Keratinocyte (primary cell): Measurements from ENCODE around the gene GPR153. TPM values are rescaled to one million over a fixed set of nuclear protein-coding genes. Genes with fewer than 3 reads are reported as not detected.

Experiments
- DNase-seq: peaks from one replicate; pipeline ENCODE4 v3.0.0-alpha.2; 2011; ENCODE audit warnings: low read depth, missing footprints, low spot score
- FAIRE-seq: peaks from 2 replicates; lab custom pipeline; 2011; peaks lifted over from hg19 to GRCh38; lab: Jason Lieb, UNC
- H2AFZ ChIP-seq: 2 replicates; pipeline ENCODE4 v1.6.0; 2012; ENCODE audit warnings: low read length, control low read depth, inconsistent platforms; ENCODE audit not compliant: control insufficient read depth
- H3K27ac ChIP-seq: 2 replicates; pipeline ENCODE4 v1.5.1; 2011; ENCODE audit warnings: low read length; ENCODE audit not compliant: control insufficient read depth, insufficient read depth
- H3K27me3 ChIP-seq: 3 replicates; pipeline ENCODE4 v1.6.0; 2011; ENCODE audit warnings: low read length; ENCODE audit not compliant: control insufficient read depth, insufficient read depth; ENCODE audit errors: extremely low read depth
- H3K36me3 ChIP-seq, 2 experiments: 2 replicates in 1 of 2; 3 replicates in 1 of 2; pipeline ENCODE4 v1.5.1; 2011; ENCODE audit warnings: low read length in 2 of 2, mild to moderate bottlenecking in 1 of 2; ENCODE audit not compliant: control insufficient read depth in 2 of 2, insufficient read depth in 2 of 2; ENCODE audit errors: extremely low read depth in 1 of 2
- H3K4me1 ChIP-seq: 3 replicates; pipeline ENCODE4 v1.5.1; 2011; ENCODE audit warnings: low read length; ENCODE audit not compliant: control insufficient read depth, insufficient read depth; ENCODE audit errors: extremely low read depth
- H3K4me2 ChIP-seq: 3 replicates; pipeline ENCODE4 v1.6.0; 2011; ENCODE audit warnings: low read depth, low read length; ENCODE audit not compliant: control insufficient read depth, insufficient read depth; ENCODE audit errors: extremely low read depth
- H3K4me3 ChIP-seq, 3 experiments: fragments of 200-600 bp in 1 of 3; sonication (generic) in 1 of 3; 2 replicates in 2 of 3; 3 replicates in 1 of 3; pipeline ENCODE4 v1.5.1; 2011 to 2016; ENCODE audit warnings: low read length in 3 of 3, mild to moderate bottlenecking in 3 of 3, control low read depth in 2 of 3, inconsistent platforms in 1 of 3, low read depth in 1 of 3, mixed read lengths in 1 of 3, mixed run types in 1 of 3, moderate library complexity in 1 of 3; ENCODE audit not compliant: control insufficient read depth in 2 of 3, insufficient read depth in 2 of 3; ENCODE audit errors: extremely low read depth in 1 of 3
- H3K79me2 ChIP-seq: 2 replicates; pipeline ENCODE4 v1.6.0; 2012; ENCODE audit warnings: low read length; ENCODE audit not compliant: control insufficient read depth, insufficient read depth
- H3K9ac ChIP-seq: 3 replicates; pipeline ENCODE4 v1.6.0; 2011; ENCODE audit warnings: low read length; ENCODE audit not compliant: control insufficient read depth, insufficient read depth; ENCODE audit errors: extremely low read depth
- H3K9me1 ChIP-seq: 3 replicates; pipeline ENCODE4 v1.6.0; 2011; ENCODE audit warnings: low read length; ENCODE audit not compliant: control insufficient read depth, insufficient read depth; ENCODE audit errors: extremely low read depth
- H3K9me3 ChIP-seq: 2 replicates; pipeline ENCODE4 v1.5.1; 2012; ENCODE audit warnings: low read depth, low read length; ENCODE audit not compliant: control insufficient read depth
- H4K20me1 ChIP-seq: 3 replicates; pipeline ENCODE4 v1.6.0; 2011; ENCODE audit warnings: low read length; ENCODE audit not compliant: control insufficient read depth, insufficient read depth; ENCODE audit errors: extremely low read depth
- CTCF ChIP-seq, 3 experiments: IDR thresholded peaks in 1 of 3; conservative IDR thresholded peaks in 1 of 3; optimal IDR thresholded peaks in 1 of 3; 2 replicates in 2 of 3; 3 replicates in 1 of 3; pipeline versions ENCODE3 to v1.5.1; 2011; ENCODE audit warnings: low read length in 3 of 3, mild to moderate bottlenecking in 3 of 3, moderate library complexity in 2 of 3, control low read depth in 1 of 3, inconsistent platforms in 1 of 3; ENCODE audit not compliant: insufficient read depth in 2 of 3; ENCODE audit errors: extremely low read depth in 1 of 3
- EZH2 ChIP-seq: IDR thresholded peaks from one replicate; pipeline ENCODE4 v1.6.1; 2012; ENCODE audit warnings: inconsistent platforms, mild to moderate bottlenecking, low read length, moderate library complexity
- dilution Hi-C: fragments of 300-500 bp; cut with MboI; formaldehyde crosslinking; loops from one replicate; pipeline ENCODE4 v1.7.0; 2020; ENCODE audit warnings: low sequenced_read_pairs; ENCODE audit not compliant: extremely low pct_ligation_motif_present
- polyA plus RNA-seq, 5 experiments: library from polyadenylated mRNA; depleted of rRNA in 3 of 5; stranded (reverse) in 3 of 5; stranded (forward) in 1 of 5; unstranded in 1 of 5; fragments of >200 nt; gene quantifications; 1 replicate in 1 of 5; 2 replicates in 3 of 5; 3 replicates in 1 of 5; pipeline versions ENCODE4 v1.2.1 to v1.2.3, GENCODE V29; 2011 to 2012; ENCODE audit warnings: missing spikeins in 2 of 5, low read depth in 1 of 5, low replicate concordance in 1 of 5

The GPR153 gene
- polyA plus RNA-seq, 1 donor (not counting 4 experiments of a cell fraction or from before 2014, with no cell fraction given): 7.2 TPM

GRCh38 chr1:6199298-6200187 lies 61.4 kb downstream of the GPR153 start, which contains the start of gene RPL22:
TSS of gene RPL22 (minus strand) at chr1:6199595. CDS start at chr1:6199573, 22 bp downstream.
- Histone ChIP-seq H3K9me3 (no peaks in the 10 kb centered on the region), H3K27me3 (no peaks in the 10 kb centered on the region), H3K79me2 (peaks cover 46% of the 10 kb centered on the region), H3K27ac (peak within 1 kb of the TSS; percentile 93), H3K4me1 (peaks cover 19% of the 10 kb centered on the region), H2AFZ (peak within 1 kb of the TSS; percentile 80), H3K4me2 (peak within 1 kb of the TSS; percentile 97), H4K20me1 (peaks cover 7% of the 10 kb centered on the region), H3K9me1 (peaks cover 3% of the 10 kb centered on the region), H3K36me3 (peaks cover 14 to 16% of the 10 kb centered on the region in 2 experiments), H3K4me3 (peak within 1 kb of the TSS; percentile 93 to 99 (median 98)), H3K9ac (peak within 1 kb of the TSS; percentile 99)
- TF ChIP-seq EZH2 (no peak), CTCF (optimal IDR thresholded peaks at IDR 0.05 in 1 of 3, IDR thresholded peaks at IDR 0.05 in 1 of 3, conservative IDR thresholded peaks at IDR 0.05 in 1 of 3; ENCODE audit: extremely low read depth in 1 of 3, insufficient read depth in 2 of 3, low read length in 3 of 3) (no peak)
- dilution Hi-C loops: no loop called here
- DNase-seq (peak; percentile 87), FAIRE-seq (peak; percentile 73)

- DNase-seq: no peak
- peaks cover 53% of the 10 kb centered on the region for H3K79me2 ChIP-seq
- no peaks in the 10 kb centered on the region for H3K27me3 ChIP-seq
Measured at GRCh38 chr1:6198646-6199297, 62.1 kb downstream of the GPR153 start.

More at GRCh38 chr1:6198646-6199297, 62.1 kb downstream of the GPR153 start:
- dilution Hi-C loops: no loop called here
- H3K9ac ChIP-seq: peak overlapping the region; percentile 99
- H3K4me2 ChIP-seq: peak overlapping the region; percentile 97
- no peak overlapping the region for H2AFZ ChIP-seq
- H3K4me1 ChIP-seq: peaks cover 19% of the 10 kb centered on the region
- H3K27ac ChIP-seq: peak overlapping the region; percentile 93
- no peak for FAIRE-seq
- peaks cover 7% of the 10 kb centered on the region for H4K20me1 ChIP-seq
- peaks cover 17 to 22% of the 10 kb centered on the region in 2 experiments for H3K36me3 ChIP-seq
- peak overlapping the region; percentile 93 to 99 (median 98) for H3K4me3 ChIP-seq
- no peaks in the 10 kb centered on the region for H3K9me3 ChIP-seq
- TF ChIP-seq EZH2 (no peak), CTCF (optimal IDR thresholded peaks at IDR 0.05 in 1 of 3, IDR thresholded peaks at IDR 0.05 in 1 of 3, conservative IDR thresholded peaks at IDR 0.05 in 1 of 3; ENCODE audit: extremely low read depth in 1 of 3, insufficient read depth in 2 of 3, low read length in 3 of 3) (no peak)
- H3K9me1 ChIP-seq: peaks cover 3% of the 10 kb centered on the region
